SHP77 treated with DMSO at 0.1 percent for 48 hours (cell line): ENCODE data around the gene C3orf20.
"Not testable (repeated sequence)": the region's sequence is repeated elsewhere in the genome, so short reads cannot be mapped to it uniquely, and the experiment has no call there.

ENCODE experiments used
- DNase-seq: peaks from one replicate; lab custom pipeline; 2025; lab: John Stamatoyannopoulos, UW

Gene C3orf20

DNA sequence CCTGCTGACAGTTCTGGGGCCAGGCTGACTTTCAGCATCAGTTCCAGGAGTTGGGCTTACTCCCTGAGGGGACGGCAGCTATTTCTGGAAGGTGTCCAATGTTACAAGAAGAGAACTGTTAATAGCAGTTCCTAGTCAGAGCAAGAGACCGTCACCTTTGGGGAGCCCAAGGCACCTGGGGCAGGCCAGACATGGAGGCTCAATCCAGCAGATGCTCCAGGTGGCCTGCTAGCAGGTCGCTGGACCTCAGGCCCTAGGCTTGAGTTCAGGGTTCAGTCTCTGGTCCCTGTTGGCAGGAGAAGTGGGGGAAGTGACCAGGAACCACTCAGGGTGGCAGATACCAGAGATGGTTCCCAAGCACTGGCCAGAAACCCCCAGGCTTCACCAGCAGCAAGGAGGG lies 25.9 kb downstream of the C3orf20 start:
- DNase-seq: no peak

DNA sequence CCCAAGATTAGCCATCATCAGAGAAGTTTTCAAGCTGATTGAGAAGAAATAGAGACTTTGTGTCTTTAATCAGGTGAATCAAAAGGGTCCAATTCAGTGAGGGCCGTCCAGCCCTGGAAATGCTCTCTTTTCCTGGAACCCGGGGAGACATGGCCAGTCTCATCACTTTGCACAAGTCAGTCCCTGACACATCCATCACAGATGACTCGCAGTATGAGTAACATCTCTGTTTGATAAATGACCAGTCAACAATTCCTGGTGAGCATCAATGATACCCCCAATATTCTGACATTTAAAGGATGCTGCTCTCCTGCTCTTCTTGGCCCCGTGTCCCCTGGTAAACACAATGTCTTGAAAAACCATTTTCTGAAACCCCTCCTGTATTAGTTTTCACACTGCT lies 26.7 kb downstream of the C3orf20 start:
- no peak for DNase-seq

DNA sequence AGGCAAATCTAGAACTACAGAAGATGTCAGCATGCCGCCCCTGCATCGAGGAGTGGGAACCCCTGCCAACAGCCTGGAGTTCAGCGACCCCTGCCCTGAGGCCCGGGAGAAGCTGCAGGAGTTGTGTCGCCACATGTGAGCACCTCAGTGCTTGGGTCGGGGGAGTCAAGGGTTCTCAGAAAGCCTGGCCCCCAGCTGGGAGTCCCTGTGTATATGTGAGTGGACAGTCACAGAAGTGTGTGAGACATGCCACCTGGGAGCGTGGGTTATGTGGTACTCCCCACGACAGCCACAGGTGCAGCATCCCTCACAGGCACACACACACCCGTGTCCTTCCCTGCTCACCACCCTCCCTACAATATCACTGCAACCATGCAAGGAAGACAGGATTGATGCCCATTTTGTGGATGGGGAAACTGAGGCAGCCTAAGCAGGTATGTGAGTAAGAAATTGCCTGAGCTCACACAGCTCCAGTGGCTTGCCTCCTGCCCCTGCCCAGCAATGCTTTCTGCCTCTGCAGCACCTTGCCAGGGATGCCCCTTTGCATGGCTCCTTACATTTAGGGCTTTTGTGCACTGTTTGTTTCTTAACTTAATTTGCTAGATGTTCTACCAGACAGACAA lies 28.3 kb downstream of the C3orf20 start:
- no peak for DNase-seq

DNA sequence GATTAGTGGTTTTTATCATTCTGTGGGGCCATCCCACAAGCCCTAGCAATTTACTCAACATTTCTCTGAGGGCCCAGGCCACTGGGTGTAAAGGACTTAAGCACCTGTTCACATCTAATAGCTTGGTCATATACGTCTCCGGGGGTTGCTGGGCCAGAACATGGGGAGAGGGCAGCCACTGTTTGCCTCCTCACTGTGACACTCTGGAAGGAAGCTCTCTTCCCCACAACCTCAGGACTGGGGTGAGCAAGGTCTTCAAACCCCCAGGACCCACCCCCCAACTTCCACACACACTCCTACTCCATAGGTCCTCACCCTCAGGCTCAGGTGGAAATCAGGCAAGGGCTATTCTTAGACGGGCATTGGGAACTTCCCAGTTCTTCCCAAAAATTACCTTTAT lies 28.9 kb downstream of the C3orf20 start:
- DNase-seq: no peak

DNA sequence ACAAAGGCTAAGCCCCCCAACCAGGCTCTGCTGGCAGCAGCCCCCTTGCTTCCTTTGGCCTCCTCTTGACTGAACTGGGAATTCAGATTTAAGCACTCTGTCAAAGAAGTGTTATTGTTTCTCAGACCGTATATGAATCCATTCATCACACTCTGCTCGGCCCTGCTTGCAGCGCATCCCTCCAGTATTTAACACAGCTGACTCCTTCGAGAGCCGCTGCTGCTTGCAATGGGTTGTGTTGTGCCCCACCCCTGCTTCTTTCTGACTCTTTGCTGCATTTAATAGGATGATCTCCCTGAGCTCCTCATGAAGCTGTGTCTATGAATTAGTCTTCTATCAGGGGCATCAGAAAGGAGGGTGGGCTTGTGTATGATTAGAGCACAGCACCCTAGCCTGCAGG lies 31.2 kb downstream of the C3orf20 start:
- no peak for DNase-seq

DNA sequence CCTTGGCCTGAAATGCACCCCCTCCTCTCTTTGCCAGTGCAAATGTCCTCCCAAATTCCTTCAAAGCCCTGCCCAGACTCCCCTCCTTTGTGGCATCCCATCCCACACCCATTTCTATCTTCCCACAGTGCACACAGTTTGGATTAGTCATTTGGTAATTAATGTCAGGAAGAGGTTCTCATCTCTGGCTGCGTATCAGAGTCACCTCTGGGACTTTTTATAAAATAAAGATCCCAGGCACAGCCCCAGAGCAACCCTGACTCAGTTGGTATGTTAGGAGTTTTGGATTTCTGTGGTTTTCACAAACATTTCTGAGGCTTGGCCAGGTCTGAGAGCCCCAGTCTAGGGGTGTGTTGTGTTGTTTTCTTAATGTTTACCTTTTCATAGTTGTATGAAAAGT lies 41.6 kb downstream of the C3orf20 start:
- DNase-seq: no peak

DNA sequence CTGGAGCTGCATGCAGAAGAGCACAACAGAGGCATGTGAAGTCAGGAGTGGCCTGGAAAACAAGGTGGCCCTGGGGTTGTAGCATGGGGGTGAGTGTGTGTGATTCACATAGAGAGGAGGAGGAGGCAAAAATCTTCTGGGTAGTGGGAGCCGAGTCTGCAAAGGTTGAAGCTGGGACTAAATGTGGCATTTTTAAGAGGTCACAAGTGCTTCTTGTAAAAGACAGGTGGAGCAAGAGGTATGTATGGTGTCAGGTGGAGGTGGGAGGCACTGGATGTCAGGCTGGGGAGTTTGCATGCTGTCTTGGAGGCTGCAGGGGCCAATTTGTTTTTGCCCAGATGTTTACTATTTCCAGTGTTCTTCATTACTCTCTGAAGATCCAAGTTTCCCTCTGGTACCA lies 42.4 kb downstream of the C3orf20 start:
- DNase-seq: no peak

DNA sequence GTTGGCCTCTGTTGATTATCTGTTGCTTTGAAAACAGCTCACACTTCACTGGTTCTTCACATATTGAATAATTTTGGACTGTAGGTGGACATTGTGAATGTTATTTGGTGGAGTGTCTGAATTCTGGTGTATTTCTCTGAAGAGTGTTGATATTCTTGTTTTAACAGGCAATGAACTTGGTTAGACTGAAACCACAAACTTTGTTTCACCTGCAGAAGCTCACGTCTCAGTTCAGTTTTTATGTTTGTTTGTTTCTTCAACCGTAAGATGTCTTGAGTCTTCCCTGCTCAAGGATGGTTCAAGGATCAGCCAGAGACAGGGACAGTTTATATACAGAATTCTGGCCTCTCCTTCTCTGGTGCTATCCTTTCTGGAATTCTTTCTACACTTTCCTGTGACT lies 43.6 kb downstream of the C3orf20 start:
- DNase-seq: no peak

DNA sequence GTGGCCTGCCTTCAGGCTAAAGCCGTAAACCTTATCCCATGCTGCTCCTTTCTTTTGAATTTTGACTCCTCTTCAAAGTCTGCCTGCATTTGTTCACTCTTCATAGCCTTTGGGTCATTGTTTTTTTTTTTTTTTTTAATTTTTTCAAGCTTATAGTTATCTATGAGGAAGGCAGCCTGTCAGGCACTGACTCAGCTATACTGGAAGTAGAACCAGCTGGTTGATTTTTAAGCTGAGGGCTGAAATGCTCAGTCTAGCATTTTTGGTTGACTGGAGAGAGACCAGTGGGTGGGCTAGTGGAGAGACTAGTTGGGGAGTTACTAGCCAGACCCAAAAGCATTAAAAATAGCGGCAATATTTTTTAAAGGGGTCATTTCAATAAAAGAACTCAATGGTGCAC lies 44.1 kb downstream of the C3orf20 start:
- no peak for DNase-seq

DNA sequence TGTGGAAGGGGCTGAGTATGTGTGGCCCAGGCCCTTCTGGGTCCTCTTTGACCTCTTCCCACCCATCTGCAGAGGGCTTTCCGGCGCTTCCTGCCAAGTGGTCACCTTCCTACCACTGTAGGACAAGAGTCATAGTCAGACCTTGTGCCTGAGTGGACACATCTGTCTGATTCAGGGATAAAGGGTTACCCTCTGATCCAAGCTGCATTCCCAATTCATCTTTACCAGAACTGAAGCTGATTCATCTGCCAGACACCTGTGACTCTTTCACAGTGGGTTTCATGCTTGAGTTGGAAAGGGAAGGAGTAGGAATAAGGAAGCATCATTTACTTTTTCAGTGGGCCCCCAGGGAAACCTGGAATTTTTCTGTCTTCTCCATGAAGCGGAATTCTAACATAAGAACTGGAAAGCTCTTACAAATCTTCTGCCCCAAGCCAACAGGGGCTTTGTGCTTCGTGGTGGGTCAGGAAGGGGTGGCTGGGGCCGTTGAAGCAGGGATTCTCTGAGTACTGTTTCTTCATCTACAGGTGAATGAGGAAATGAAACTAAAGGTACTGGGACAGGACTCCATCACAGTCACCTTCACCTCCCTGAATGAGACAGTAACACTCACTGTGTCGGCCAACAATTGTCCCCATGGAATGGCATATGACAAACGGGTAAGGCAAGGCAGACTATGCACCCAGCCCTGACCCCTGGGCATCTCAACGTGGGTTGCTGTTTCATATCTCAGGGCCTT lies 46.4 kb downstream of the C3orf20 start:
- DNase-seq: no peak

DNA sequence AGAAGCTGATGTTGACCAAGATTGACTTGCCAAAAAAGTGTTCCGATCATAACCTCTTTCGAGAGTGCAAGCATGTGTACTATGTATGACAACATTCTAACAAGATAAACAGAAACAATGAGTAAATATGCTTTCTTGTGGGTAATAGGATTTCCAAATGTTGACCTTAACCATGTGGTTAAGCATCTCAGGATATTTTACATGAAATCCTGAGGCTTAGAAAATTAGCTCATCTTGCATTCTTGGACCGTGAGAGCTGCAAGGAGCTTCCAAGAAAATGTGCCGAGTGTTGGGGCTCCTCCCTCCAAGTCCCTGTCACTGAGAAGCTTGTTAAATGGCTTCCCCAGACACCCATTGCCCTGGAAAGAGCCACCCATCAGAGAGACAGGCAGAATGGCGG lies 50.1 kb downstream of the C3orf20 start:
- DNase-seq: no peak

DNA sequence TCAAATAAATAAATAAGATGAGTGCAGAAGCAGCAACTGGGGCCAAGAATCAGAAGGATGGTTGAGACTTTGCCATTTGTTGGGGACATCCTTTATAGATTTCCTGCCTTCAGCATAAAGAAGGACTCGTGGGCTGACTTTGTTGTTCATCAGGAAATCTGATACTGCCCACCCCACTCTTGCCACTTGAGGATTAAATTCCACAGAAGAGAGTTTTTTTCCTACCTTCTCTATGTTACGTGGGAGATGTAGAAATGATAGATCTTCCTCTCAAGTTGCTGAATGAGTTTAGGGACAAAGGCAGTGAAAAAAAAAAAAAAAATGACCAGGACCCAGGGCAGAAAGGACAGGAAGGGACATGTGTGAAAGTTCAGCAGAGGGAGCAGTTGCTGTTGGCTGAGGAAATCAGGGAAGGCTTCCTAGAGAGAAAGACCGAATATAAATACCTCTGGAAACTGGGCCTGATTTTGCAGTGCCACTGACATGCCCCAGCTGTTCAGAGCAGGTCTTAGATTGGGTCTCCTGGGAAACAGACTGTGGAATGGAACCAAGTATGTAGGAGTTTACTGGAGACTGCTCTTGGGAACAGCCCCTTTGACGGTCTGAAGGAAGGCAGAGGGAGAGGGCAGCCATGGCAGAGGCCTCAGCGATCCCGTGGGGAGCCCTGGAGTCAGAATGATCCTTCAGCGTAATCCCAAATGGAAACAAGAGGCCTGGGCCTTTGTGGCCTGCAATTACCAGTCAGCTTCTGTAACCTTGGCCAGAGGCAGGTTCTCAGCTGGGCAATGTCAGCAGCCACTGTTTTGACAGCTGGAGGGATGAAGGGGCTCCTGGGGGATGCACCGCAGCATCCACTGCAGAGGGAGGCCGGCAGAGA lies 50.9 kb downstream of the C3orf20 start:
- no peak for DNase-seq

DNA sequence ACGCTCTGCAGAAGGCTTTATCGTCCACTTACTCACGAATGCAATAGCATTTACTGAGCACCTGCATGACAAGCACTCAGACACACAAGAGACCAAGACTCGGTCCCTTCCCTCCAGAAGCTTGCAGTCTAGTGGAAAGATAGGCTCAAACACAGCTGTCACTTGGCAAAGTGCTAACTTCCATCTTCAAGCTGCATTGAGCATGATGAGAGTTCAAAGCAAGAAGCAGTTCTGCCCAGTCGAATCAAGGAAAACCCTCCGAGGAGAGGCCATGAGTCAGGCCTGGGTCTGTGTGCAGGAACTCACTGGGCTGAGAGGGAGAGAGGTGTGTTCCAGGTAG lies 51.5 kb downstream of the C3orf20 start:
- DNase-seq: no peak

DNA sequence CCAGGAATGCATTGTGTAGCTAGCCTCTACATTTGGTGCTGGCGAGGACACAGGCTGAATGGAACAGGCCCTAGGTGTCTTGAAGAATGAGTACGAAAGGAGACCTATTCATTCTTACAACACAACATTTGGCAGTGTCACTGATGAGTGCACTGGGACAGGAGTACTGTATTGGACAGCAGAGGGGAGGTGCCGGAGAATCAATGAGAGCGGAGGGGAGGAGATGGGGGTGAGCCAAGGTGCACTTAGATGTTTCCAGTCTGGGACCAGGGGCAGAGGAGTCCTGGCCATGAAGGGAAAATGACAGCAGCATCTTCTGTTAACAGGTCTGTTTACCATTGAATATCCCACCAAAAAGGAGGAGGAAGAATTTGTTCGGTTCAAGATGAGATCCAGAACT lies 53.2 kb downstream of the C3orf20 start:
- DNase-seq: no peak

DNA sequence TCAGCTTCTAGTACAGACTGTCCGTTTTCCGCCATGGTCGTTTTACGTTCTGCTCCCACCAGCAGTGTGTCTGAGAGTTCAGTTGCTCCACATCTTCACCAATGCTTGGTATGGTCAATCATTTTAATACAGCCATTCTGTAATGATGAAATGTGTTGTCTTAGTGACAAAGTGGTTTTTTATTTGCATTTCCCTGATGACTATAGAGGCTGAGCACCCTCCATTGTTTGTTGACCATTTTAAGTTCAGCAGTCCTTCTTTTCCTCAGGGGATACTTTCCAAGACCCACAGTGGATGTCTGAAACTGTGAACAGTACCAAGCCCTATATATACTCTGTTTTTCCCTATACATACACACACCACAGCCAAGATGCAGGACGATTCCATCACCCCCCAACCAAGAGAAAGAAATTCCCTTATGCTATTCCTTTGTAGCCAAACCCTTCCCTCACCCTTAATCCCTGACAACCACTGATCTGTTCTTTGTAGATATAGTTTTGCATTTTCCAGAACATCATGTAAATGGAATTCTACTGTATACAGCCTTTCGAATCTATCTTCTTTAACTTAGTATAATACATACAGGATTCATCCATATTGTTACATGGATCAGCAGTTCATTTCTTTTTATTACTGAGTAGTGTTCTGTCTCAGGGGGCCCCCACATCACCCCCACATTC lies 55.9 kb downstream of the C3orf20 start:
- no peak for DNase-seq

DNA sequence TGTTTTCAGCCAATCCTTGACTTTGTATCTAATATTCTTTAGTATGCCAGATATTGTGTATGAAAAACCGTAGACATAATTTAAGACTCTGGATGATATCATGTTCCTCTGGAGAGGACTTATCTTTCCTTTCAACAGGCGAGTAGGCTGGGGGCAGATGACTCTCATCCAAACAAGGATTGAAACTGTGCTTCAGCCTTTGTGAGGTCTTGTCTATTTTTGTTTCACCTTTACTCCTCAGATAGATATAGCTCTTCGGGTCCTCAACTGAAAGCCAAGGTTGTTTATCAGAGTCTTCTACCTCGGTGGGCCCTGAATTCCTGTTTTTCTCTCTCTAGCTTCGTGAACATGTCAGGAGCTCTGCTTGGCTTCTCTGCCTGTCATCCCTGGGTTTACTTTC lies 66.0 kb downstream of the C3orf20 start:
- no peak for DNase-seq

DNA sequence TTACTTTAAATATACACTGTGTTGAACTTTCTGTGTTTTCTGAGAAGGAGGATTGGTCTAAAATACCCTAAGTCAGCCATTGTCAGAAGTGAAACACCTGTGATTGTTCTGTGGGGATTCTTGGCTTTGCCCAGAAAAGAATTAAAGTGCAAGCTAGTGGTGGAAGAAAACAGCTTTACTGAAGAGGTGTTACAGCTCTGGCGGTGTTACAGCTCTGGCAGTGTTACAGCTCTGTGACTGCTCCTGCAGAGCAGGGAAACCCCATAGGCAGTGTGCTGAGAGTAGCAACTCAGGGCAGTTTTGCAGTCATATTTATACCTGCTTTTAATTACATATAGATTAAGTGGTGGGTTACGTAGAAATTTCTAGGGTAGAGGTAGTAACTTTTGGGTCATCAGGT lies 66.6 kb downstream of the C3orf20 start:
- DNase-seq: no peak

DNA sequence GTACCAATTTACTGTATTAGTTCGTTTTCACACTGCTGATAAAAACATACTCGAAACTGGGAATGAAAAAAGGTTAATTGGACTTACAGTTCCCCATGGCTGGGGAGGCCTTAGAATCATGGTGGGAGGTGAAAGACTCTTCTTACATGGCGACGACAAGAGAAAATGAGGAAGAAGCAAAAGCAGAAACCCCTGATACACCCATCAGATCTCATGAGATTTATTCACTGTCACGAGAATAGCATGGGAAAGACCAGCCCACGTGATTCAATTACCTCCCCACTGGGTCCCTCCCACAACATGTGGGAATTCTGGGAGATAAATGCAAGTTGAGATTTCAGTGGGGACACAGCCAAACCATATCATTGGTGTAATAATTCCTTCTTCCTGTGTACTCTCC lies 69.6 kb downstream of the C3orf20 start:
- DNase-seq: no peak

DNA sequence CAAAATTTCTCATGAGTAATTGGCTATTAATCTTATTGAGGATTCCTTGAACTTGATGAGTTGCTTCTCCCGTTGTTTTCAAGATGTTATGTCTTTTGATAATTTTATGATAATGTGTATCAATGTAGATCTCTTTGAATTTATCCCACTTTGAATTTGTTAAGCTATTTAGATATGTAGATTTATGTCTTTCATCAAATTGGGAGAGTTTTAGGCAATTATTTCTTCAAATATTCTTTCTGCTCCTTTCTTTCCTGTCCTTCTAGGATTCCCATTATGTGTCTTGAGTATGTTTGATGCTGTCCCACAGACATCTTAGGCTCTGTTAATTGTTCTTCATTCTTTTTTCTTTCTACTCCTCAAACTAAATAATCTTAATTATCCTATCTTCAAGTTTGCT lies 75.7 kb downstream of the C3orf20 start:
- DNase-seq: no peak

DNA sequence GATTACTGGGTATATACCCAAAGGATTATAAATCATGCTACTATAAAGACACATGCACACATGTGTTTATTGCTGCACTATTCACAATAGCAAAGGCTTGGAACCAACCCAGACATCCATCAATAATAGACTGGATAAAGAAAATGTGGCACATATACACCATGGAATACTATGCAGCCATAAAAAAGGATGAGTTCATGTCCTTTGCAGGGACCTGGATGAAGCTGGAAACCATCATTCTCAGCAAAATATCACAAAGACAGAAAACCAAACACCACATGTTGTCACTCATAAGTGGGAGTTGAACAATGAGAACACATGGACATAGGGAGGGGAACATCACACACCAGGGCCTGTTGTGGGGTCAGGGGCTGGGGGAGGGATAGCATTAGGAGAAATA lies 78.0 kb downstream of the C3orf20 start:
- DNase-seq: not testable (repeated sequence)

DNA sequence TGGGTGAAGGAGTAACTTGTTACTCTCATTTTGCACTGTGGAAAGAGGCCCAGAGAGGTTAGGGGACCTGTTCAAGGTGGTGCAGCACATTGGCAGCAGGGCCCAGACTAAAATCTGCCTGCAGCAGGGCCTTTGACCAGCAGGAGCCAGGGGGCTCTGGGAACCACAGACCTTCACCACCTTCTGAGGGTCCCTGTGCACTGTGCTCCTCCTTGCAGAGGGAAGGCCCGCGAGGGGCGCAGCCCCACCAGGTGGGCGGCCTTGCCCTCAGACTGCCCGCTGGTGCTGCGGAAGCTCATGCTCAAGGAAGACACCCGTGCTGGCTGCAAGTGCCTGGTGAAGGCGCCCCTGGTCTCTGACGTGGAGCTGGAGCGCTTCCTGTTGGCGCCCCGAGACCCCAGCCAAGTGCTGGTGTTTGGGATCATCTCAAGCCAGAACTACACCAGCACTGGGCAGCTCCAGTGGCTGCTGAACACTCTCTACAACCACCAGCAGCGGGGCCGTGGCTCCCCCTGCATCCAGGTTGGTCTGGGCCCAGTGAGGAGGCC lies 82.3 kb downstream of the C3orf20 start:
- no peak for DNase-seq

DNA sequence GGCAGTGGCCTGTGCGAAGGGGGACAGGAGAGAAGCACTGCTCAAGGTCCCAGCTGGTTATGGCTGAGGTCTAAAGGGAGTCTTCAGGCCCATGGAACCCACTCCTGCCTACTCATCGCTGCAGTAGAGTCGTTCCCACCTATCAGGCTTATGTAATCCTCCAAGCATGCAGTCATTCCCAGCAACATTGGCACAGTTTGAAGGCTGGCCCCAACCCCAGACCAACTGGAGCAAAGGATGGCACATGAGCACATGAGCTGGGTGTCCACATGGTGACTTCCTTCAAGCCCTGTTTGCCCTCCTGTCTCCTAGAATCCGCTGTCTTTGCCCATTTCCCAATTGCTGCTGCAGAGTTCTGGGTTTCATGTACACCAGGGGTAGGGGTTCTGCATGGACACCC lies 83.4 kb downstream of the C3orf20 start:
- no peak for DNase-seq
